Central memory CD4-positive, alpha-beta T cell (primary cell): ENCODE measurements around the gene SDK2.

Experiments
- DNase-seq: peaks from one replicate; pipeline ENCODE4 v3.0.0; 2022

SDK2 gene

GRCh38 chr17:73356561-73357170 lies 287.6 kb downstream of the SDK2 start:
- no peak for DNase-seq

DNA sequence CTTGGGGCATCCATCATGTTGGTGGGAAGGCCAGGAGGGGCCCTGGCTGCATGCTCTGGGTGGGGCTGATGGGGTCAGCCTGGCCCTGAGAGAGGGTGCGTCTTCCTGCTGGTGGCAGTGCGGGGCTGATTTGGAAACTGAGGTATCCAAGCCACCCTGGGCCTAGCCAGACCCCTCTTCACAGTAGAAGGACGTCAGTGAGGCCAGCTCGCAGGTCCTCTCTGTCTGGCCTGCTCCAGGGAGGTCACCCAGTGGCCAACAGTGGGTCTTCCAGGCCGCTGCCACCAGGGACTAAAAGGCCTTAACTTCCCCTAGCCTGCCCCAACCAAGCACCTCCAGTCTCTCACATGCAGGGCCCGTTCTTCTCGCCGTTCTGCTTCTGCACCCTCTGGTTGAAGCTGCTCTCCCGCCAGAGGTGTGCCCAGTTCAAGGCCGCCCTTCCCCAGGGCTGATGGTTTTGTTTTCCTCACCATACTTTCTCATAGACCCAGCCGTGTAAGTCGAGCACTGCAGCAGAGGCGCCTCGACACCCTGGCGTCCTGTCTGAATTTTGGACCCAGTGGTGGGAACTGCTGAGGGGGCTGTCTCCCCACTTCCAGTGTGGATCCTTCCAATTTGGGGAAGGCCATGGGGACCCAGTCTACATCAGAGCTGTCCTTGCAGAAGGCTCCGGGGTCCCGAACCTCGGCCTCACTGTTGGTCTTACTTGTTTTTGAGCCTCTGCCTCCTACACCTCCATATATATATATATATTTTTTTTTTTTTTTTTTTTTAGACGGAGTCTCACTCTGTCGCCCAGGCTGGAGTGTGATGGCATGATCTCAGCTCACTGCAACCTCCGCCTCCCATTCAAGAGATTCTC lies 289.6 kb downstream of the SDK2 start:
- no peak for DNase-seq

DNA sequence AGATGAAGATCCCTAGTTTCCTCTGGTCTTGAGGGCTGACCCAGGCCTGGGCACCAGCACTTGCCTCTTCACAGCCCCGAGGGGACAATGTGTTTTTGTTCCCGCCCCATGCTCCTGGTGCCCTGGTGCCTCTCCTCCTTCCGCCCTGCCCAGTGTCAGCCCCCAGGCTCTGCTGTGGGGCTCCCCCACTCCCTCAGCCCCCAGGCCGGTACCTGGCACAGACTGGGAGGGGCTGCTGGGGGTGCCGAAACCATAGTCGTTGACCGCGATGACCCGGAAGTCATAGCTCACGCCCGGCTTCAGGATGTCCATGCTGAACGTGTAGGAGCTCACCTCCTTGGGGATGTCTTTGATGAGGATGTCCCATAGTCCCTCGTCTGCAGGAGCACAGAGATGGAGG lies 292.0 kb downstream of the SDK2 start:
- no peak for DNase-seq

GRCh38 chr17:73351764-73352163 lies 292.5 kb downstream of the SDK2 start:
- DNase-seq = no peak

DNA sequence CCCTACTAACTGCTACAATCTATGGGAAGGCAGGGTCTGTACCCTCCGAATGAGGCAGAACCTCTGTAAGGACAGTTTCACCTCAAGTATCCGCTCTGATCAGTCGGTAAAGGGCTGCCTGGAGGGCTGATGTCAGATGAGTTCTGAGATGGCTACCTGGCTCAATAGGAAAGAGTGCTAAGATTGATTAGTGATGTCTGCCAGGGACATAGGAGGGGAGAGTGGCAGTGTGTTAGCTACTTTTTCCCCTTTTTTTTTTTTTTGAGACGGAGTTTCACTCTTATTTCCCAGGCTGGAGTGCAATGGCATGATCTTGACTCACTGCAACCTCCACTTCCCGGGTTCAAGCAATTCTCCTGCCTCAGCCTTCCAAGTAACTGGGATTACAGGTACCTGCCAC lies 293.4 kb downstream of the SDK2 start:
- no peak for DNase-seq

- DNase-seq = no peak
Measured at GRCh38 chr17:73349647-73350046, 294.6 kb downstream of the SDK2 start.

DNA sequence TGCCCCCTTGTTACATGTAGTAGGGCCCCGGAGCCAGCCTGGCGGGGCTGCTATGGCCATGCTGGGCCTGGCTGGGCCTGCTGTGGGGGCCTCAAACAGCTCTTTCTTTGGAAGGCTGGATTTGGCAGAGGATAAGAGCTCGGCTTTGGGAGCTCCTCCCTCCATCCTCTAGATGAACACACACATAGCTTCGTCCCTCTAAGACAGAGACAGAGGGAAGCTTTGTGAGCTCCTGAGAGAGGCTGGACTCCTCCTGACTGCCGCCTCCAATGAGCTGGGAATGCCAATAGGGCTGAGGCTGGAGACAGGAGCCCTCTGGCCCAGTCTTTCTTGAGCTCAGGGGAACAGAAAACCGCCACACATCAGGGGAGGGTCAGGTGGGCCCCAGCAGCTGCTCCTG lies 295.1 kb downstream of the SDK2 start:
- no peak for DNase-seq

GRCh38 chr17:73348829-73349095 lies 295.5 kb downstream of the SDK2 start:
- DNase-seq = no peak

DNA sequence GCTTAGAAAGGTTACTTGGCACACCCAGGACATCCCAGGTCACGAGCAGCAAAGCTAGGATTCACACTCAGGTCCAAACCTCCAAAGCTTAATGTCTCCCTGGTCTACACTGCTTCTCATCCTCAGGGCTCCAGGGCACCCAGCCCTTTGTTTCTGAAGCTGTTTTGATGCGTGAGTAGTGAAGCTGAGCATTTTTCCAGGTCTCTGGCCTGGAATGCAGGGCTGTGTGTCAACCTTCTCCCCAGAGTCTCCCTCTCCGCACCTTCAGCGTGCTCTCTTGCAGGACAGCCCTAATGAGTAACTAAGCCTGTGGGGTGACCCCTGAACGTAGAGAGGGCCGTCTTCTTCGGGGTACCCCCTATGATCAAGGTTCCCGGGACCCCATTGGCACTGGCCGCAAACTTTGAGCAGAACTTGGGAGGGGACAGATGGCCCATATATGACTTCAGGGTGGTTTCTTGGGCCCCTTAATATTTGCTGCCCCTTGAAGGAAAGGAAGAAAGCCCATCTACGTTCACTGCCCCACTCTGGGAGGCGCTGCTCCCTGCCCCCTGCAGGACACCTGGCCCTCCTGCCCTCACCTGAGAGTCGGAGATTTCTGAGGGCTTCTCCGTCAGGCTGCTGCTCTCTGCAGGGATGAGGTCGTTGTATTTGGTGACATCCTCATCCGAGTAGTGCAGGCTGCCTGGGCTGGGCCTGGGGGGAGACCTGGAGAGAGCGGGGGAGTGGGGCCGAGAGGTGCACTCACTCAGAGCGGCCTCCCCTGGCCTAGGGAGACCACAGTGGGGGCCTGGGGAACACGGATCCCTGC lies 296.0 kb downstream of the SDK2 start:
- DNase-seq = no peak

DNA sequence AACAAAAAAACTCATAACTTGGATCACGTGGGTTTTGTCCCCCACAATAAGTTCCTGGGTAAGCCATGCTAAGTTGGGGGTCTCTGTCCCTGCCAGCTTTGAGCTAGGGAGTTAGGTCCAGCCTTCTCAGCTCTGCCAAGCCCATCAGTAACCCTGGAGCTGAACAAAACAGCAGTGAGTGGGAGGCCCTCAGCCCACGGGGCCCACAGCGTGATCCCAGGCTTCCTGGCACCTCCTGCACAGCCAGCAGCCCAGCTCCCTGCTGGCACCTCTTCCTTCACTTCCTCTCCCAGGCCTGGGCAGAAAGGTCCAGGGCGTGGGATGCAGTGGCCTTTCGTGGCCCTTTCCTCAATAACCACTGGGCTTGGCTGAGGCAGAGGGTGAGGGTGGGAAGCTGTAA lies 296.9 kb downstream of the SDK2 start:
- no peak for DNase-seq

GRCh38 chr17:73346501-73347162 lies 297.6 kb downstream of the SDK2 start:
- DNase-seq = no peak

GRCh38 chr17:73343739-73344454 lies 300.3 kb downstream of the SDK2 start:
- DNase-seq = no peak

- no peak for DNase-seq
Measured at GRCh38 chr17:73343168-73343634, 301.0 kb downstream of the SDK2 start.

- DNase-seq = no peak
Measured at GRCh38 chr17:73342541-73343167, 301.6 kb downstream of the SDK2 start.

DNA sequence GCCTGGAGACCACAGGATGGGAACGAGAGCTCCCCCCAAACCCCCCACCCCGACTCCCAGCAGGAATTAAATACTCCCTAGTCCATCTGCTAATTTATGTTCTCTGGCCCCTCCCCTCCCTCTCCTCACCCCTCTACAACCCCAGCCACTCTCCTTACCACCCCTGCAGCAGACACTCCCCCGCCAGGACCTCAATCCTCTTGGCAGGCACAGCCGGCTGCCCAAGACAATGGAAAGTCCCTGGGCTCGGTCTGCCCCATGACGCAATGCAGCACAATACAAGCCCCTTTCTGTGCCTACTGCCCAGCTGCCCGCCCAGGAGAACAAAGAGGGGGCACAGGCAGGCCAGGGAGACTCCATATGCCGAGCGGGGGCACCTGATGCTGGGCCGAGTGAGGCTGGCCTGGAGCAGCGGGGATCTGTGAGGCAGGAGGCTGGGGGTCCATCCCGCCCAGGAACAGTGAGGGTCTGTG lies 302.2 kb downstream of the SDK2 start:
- no peak for DNase-seq

GRCh38 chr17:73341350-73342049 lies 302.7 kb downstream of the SDK2 start:
- no peak for DNase-seq

GRCh38 chr17:73340093-73340596 lies 304.1 kb downstream of the SDK2 start:
- no peak for DNase-seq

- DNase-seq = no peak
Measured at GRCh38 chr17:73338566-73339197, 305.6 kb downstream of the SDK2 start.

GRCh38 chr17:73338050-73338521 lies 306.2 kb downstream of the SDK2 start:
- no peak for DNase-seq

DNA sequence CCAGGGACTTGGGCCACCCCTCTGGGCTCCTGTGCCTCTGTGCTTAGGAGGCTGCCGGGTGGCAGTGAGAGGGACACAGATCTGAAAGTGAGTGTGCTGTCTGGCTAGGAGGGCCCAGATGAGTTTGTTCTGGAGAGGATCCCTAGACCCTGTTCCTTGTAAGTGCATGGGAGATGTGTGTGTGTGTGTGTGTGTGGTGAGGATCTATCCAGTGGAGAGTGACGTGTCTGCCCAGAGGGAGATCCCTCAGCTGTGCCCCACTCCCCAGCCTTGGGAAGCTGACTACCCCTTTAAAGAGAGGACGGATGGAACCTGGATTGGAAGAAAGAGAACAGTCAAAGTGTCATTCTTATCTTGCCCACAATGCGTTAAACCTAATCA lies 306.9 kb downstream of the SDK2 start:
- no peak for DNase-seq
